Panc1 (cell line): ENCODE measurements around the gene SNTN. TPM values are rescaled to one million over a fixed set of nuclear protein-coding genes. Genes with fewer than 3 reads are reported as not detected.

ENCODE experiments used
- ATAC-seq: fragments of 200-7000 bp; cut with Tn5 transposase; 2 replicates; pipeline ENCODE4 v1.9.1; 2020; ENCODE audit warnings: mild to moderate bottlenecking, moderate library complexity
- BruUV-seq: library from RNA; stranded (reverse); fragments of 400-500 nt; replicated peaks from 2 replicates; lab custom pipeline; 2021; lab: Mats Ljungman, UMichigan
- CTCF ChIA-PET: fragments of 300-600 bp; sonication (Branson Sonifier 250); formaldehyde crosslinking; loops from one replicate; lab custom pipeline; 2022; ENCODE audit warnings: antibody characterized with exemption; lab: Charles Lee
- POLR2A ChIA-PET: fragments of 300-600 bp; sonication (Branson Sonifier 250); formaldehyde crosslinking; loops from one replicate; lab custom pipeline; 2022; ENCODE audit warnings: antibody characterized with exemption; lab: Charles Lee
- DNase-seq: peaks from one replicate; pipeline ENCODE4 v3.0.0-alpha.2; 2010; ENCODE audit warnings: low read depth, low spot score
- H3K27ac ChIP-seq: 2 replicates; pipeline ENCODE4 v1.5.1; 2011; ENCODE audit warnings: mild to moderate bottlenecking, low read length, inconsistent platforms
- H3K27me3 ChIP-seq: fragments of 200-500 bp; sonication (Bioruptor generic); 2 replicates; pipeline ENCODE4 v1.6.0; 2014; ENCODE audit warnings: low read length, inconsistent platforms; ENCODE audit not compliant: control insufficient read depth, insufficient read depth
- H3K36me3 ChIP-seq: fragments of 200-500 bp; sonication (Bioruptor generic); 2 replicates; pipeline ENCODE4 v1.5.1; 2014; ENCODE audit warnings: inconsistent platforms, mild to moderate bottlenecking, low read length, moderate library complexity; ENCODE audit not compliant: control insufficient read depth, insufficient read depth
- H3K4me1 ChIP-seq: 2 replicates; pipeline ENCODE4 v1.5.1; 2011; ENCODE audit warnings: inconsistent platforms, mild to moderate bottlenecking, low read length, moderate library complexity; ENCODE audit not compliant: control insufficient read depth, insufficient read depth
- H3K4me3 ChIP-seq, 2 experiments: 2 replicates each; pipeline ENCODE4 v1.5.1; 2011 to 2012; ENCODE audit warnings: low read depth in 2 of 2, low read length in 2 of 2, mild to moderate bottlenecking in 2 of 2, inconsistent platforms in 1 of 2, moderate library complexity in 1 of 2
- H3K9me3 ChIP-seq: fragments of 200-500 bp; sonication (Bioruptor generic); 2 replicates; pipeline ENCODE4 v1.5.1; 2014; ENCODE audit warnings: low read depth, mild to moderate bottlenecking, inconsistent platforms, low read length, moderate library complexity; ENCODE audit not compliant: control insufficient read depth, insufficient read depth
- CTCF ChIP-seq: fragments of 450-650 bp; IDR thresholded peaks from 2 replicates; pipeline ENCODE4 v1.5.1; 2017; ENCODE audit warnings: mild to moderate bottlenecking
- POLR2AphosphoS5 ChIP-seq: IDR thresholded peaks from 2 replicates; pipeline ENCODE4 v1.6.1; 2012; ENCODE audit warnings: mild to moderate bottlenecking, low read depth, low read length, moderate library complexity
- SIN3A ChIP-seq: IDR thresholded peaks from 2 replicates; pipeline ENCODE4 v1.6.1; 2012; ENCODE audit warnings: low read depth, mild to moderate bottlenecking, low read length, moderate library complexity, borderline replicate concordance; ENCODE audit not compliant: insufficient read depth
- TCF7L2 ChIP-seq: IDR thresholded peaks from 2 replicates; pipeline ENCODE4 v1.6.1; 2011; ENCODE audit warnings: mild to moderate bottlenecking, low read depth, low read length, inconsistent platforms
- in situ Hi-C: cut with HindIII; loops from 2 replicates; pipeline ENCODE4 v1.10.0; 2016; ENCODE audit warnings: low sequenced_read_pairs, low pct_unique_long_range_greater_than_20kb
- intact Hi-C: fragments of 100-400 bp; cut with micrococcal nuclease; formaldehyde crosslinking; loops from one replicate; pipeline ENCODE4 v1.10.0; 2022; ENCODE audit not compliant: unreplicated experiment
- total RNA-seq: library from RNA; stranded (reverse); gene quantifications from one replicate; pipeline ENCODE4 v1.2.1, GENCODE V29; 2021; ENCODE audit not compliant: unreplicated experiment
- TF ChIP-seq, protein P1 (sequence below), 2 experiments: IDR thresholded peaks; 2 replicates each; pipeline ENCODE4 v1.6.1; 2011 to 2012; ENCODE audit warnings: low read depth in 2 of 2, control low read depth in 1 of 2, low read length in 1 of 2, mild to moderate bottlenecking in 1 of 2, moderate library complexity in 1 of 2; ENCODE audit not compliant: insufficient read depth in 1 of 2

Gene SNTN
- total RNA-seq, 1 experiment from 2014 or later, result not detected

GRCh38 chr3:63673111-63673510, 20.6 kb downstream of the SNTN start:
- in situ Hi-C loops, result no loop called here
- no peak for ATAC-seq
- no peaks in the 10 kb centered on the region for H3K27me3 ChIP-seq
- no peaks in the 10 kb centered on the region for H3K9me3 ChIP-seq
- H3K36me3 ChIP-seq, result no peaks in the 10 kb centered on the region
- no peak overlapping the region for H3K4me3 ChIP-seq
- no peaks in the 10 kb centered on the region for H3K4me1 ChIP-seq
- TF ChIP-seq TCF7L2 (no peak), CTCF (no peak), POLR2AphosphoS5 (no peak)
- ChIA-PET POLR2A (no interaction called here), CTCF (no interaction called here)
- intact Hi-C loops, result no loop called here
- H3K27ac ChIP-seq, result no peak overlapping the region
- no peak for DNase-seq
- no TSS peak for BruUV-seq

- in situ Hi-C loops (no loop called here), intact Hi-C loops (no loop called here)
- Histone ChIP-seq H3K4me1 (no peaks in the 10 kb centered on the region), H3K4me3 (no peak overlapping the region), H3K9me3 (no peaks in the 10 kb centered on the region), H3K27ac (no peak overlapping the region), H3K27me3 (no peaks in the 10 kb centered on the region), H3K36me3 (no peaks in the 10 kb centered on the region)
- DNase-seq (no peak), ATAC-seq (no peak)
- POLR2A ChIA-PET, result no interaction called here
- TF ChIP-seq CTCF, result no peak
- TF ChIP-seq POLR2AphosphoS5, result no peak
- no peak for TF ChIP-seq SIN3A
- TF ChIP-seq, protein P1, sequence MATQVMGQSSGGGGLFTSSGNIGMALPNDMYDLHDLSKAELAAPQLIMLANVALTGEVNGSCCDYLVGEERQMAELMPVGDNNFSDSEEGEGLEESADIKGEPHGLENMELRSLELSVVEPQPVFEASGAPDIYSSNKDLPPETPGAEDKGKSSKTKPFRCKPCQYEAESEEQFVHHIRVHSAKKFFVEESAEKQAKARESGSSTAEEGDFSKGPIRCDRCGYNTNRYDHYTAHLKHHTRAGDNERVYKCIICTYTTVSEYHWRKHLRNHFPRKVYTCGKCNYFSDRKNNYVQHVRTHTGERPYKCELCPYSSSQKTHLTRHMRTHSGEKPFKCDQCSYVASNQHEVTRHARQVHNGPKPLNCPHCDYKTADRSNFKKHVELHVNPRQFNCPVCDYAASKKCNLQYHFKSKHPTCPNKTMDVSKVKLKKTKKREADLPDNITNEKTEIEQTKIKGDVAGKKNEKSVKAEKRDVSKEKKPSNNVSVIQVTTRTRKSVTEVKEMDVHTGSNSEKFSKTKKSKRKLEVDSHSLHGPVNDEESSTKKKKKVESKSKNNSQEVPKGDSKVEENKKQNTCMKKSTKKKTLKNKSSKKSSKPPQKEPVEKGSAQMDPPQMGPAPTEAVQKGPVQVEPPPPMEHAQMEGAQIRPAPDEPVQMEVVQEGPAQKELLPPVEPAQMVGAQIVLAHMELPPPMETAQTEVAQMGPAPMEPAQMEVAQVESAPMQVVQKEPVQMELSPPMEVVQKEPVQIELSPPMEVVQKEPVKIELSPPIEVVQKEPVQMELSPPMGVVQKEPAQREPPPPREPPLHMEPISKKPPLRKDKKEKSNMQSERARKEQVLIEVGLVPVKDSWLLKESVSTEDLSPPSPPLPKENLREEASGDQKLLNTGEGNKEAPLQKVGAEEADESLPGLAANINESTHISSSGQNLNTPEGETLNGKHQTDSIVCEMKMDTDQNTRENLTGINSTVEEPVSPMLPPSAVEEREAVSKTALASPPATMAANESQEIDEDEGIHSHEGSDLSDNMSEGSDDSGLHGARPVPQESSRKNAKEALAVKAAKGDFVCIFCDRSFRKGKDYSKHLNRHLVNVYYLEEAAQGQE (IDR thresholded peaks at IDR 0.05; ENCODE audit: insufficient read depth in 1 of 2, low read depth in 2 of 2, low read length in 1 of 2), result no peak
- no peak for TF ChIP-seq TCF7L2
- CTCF ChIA-PET, result no interaction called here
- BruUV-seq, result no TSS peak
These were observed 22.1 kb downstream of the SNTN start for GRCh38 chr3:63674586-63674985.
